Vagina (tissue), 2 donors: Measurements from ENCODE around the gene TIAM2.

Experiments used
- POLR2A ChIP-seq, 2 donors: fragments of 450-650 bp; IDR thresholded peaks; one replicate each; pipeline ENCODE4 v1.6.1; 2017; ENCODE audit warnings: antibody characterized with exemption in 2 of 2, mild to moderate bottlenecking in 2 of 2, moderate library complexity in 2 of 2
- TF ChIP-seq, protein P1 (sequence below), 3 experiments: fragments of 450-650 bp in 2 of 3; fragments of 200-600 bp in 1 of 3; sonication (generic) in 1 of 3; IDR thresholded peaks; one replicate each; pipeline ENCODE4 v1.5.1; 2017 to 2019; ENCODE audit warnings: antibody characterized with exemption in 3 of 3, mild to moderate bottlenecking in 2 of 3, moderate library complexity in 2 of 3

GRCh38 chr6:155030148-155030720 lies 35.1 kb downstream of the TIAM2 start:
- TF ChIP-seq, protein P1, sequence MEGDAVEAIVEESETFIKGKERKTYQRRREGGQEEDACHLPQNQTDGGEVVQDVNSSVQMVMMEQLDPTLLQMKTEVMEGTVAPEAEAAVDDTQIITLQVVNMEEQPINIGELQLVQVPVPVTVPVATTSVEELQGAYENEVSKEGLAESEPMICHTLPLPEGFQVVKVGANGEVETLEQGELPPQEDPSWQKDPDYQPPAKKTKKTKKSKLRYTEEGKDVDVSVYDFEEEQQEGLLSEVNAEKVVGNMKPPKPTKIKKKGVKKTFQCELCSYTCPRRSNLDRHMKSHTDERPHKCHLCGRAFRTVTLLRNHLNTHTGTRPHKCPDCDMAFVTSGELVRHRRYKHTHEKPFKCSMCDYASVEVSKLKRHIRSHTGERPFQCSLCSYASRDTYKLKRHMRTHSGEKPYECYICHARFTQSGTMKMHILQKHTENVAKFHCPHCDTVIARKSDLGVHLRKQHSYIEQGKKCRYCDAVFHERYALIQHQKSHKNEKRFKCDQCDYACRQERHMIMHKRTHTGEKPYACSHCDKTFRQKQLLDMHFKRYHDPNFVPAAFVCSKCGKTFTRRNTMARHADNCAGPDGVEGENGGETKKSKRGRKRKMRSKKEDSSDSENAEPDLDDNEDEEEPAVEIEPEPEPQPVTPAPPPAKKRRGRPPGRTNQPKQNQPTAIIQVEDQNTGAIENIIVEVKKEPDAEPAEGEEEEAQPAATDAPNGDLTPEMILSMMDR (IDR thresholded peaks at IDR 0.05), result no peak
- no peak for TF ChIP-seq POLR2A (IDR thresholded peaks at IDR 0.05)
